Measurements from ENCODE around the gene INAFM1. TPM values are rescaled to one million over a fixed set of nuclear protein-coding genes. Genes with fewer than 3 reads are reported as not detected.

Gene INAFM1
- total and polyA plus RNA-seq, 2 donors from 2014 or later: 17.0 to 28.4 TPM

DNA sequence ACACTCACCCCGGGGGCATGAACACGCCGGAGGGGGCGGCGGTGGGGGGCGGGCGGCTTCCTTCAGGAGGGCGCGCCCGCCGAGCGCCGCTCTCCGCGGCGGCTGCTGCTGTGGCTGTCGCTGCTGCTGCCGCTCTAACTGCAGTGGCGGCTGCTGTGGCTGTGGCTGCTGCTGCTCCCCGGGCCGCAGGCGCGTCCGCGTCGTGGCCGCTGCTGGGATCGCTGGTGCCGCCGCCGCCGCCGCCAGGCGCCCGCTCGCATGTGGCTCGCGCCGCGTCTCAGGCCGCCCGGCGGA is 43.8 kb upstream of the INAFM1 start, which contains the start of gene BBC3:
BBC3 (minus strand) TSS at position 279 of the 294 bp plus-strand sequence. CDS start 2,768 bp downstream, outside the sequence.
- Histone ChIP-seq H3K9ac (ENCODE audit: low read length in 3 of 3) (peak within 1 kb of the TSS; percentile 15 to 81 (median 67)), H3K27ac (ENCODE audit: low read depth in 2 of 2, low read length in 2 of 2) (peak within 1 kb of the TSS; percentile 67 to 99), H3K4me3 (ENCODE audit: low read length in 3 of 3) (peak within 1 kb of the TSS; percentile 53 to 82 (median 73)), H3K9me3 (ENCODE audit: control insufficient read depth in 2 of 3, insufficient read depth in 1 of 3, low read length in 3 of 3) (no peaks in the 10 kb centered on the region), H3K27me3 (ENCODE audit: control insufficient read depth, insufficient read depth, low read length) (peaks cover 10% of the 10 kb centered on the region), H3K36me3 (ENCODE audit: control insufficient read depth in 2 of 3, insufficient read depth in 3 of 3, low read length in 3 of 3) (no peaks in the 10 kb centered on the region), H3K4me1 (ENCODE audit: control insufficient read depth in 2 of 3, insufficient read depth in 2 of 3, low read depth in 1 of 3, low read length in 3 of 3) (peaks cover 2 to 37% (median 14%) of the 10 kb centered on the region in 3 donors)
- TF ChIP-seq, protein P1, sequence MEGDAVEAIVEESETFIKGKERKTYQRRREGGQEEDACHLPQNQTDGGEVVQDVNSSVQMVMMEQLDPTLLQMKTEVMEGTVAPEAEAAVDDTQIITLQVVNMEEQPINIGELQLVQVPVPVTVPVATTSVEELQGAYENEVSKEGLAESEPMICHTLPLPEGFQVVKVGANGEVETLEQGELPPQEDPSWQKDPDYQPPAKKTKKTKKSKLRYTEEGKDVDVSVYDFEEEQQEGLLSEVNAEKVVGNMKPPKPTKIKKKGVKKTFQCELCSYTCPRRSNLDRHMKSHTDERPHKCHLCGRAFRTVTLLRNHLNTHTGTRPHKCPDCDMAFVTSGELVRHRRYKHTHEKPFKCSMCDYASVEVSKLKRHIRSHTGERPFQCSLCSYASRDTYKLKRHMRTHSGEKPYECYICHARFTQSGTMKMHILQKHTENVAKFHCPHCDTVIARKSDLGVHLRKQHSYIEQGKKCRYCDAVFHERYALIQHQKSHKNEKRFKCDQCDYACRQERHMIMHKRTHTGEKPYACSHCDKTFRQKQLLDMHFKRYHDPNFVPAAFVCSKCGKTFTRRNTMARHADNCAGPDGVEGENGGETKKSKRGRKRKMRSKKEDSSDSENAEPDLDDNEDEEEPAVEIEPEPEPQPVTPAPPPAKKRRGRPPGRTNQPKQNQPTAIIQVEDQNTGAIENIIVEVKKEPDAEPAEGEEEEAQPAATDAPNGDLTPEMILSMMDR (IDR thresholded peaks at IDR 0.05; ENCODE audit: borderline replicate concordance, extremely low read depth, insufficient read depth): peak; percentile 1
- intact Hi-C loops (cut with DNase I): loop anchor here (10.0 kb wide), 1 partner anchor 76 kb away; no protein-coding TSS in a partner anchor
- no peak for FAIRE-seq
- DNase-seq: no peak

DNA sequence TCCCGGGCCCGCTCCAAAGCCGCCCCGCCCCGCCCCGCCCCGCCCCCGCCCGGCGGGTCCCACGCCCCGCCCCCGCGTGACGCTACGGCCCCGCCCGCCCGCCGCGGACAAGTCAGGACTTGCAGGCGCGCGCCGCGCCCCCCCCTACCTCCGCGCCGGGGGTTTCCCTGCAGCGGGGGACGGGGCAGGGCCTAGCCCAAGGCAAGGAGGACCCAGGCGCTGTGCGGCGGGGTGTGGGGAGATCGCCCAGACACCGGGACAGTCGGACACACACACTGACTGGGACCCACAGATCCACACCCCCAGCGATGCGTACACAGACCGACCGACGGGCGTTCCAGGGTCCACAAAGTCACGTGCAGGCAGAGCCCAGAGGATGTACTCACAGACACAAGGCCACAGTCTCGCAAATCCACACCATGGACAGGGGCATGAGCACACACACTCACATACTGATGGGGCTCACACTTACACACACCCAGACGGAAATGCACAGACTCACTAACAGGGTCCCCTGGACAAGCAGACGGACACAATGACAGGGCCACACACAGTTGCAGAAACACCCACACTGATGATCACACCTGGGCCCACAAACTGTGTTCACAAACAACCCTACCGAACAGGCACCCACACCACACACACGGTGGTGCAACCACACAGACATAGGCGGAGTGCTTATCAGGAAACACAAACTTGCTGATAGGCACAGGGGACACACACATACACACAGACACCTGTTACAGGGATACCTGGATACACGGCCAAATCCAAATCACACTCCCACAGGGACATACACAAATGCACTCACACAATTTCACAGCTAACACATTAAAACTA is 43.2 kb upstream of the INAFM1 start:
- peak overlapping the region; percentile 43 to 82 (median 73) for H3K4me3 ChIP-seq (ENCODE audit: low read length in 3 of 3)
- no peaks in the 10 kb centered on the region for H3K9me3 ChIP-seq (ENCODE audit: control insufficient read depth in 2 of 3, insufficient read depth in 1 of 3, low read length in 3 of 3)

DNA sequence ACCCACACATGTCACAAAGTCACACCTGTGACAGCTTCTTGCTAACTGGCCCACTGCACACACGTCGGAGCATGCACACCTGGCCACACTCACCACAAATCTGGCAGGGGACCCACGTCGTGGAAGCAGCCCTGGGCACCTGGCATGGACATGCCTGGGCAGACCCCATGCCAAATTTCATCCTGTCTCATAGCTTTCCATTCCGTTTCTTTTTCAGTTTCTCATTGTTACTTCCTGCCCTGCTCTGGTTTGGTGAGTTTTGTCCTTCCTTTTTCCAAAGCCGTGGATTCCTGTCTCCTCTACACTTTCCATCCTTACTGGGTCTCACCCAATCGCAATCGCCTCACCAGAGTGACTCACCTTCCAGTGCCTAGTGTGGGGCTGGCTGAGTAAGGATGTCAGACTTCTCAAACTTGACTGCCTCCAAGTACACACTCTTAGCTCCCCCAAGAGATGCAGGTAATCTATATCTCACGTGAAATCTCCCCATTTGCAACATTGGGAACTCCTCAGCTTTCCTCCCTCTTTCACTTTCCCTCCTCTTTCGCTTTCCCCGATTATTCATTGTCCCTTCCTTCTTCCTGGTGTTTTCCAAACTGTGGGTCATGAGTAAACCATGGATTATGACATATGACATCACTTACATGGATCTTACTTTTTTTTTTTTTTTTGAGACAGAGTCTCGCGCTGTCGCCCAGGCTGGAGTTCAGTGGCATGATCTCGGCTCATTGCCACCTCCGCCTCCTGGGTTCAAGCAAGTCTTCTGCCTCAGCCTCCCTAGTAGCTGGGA is 42.1 kb upstream of the INAFM1 start:
- no peak for FAIRE-seq
- H3K9me3 ChIP-seq (ENCODE audit: control insufficient read depth in 2 of 3, insufficient read depth in 1 of 3, low read length in 3 of 3): no peaks in the 10 kb centered on the region
- no peaks in the 10 kb centered on the region for H3K36me3 ChIP-seq (ENCODE audit: control insufficient read depth in 2 of 3, insufficient read depth in 3 of 3, low read length in 3 of 3)
- intact Hi-C loops (cut with DNase I): loop anchor here (10.0 kb wide), 1 partner anchor 78 kb away; no protein-coding TSS in a partner anchor
- H3K27me3 ChIP-seq (ENCODE audit: control insufficient read depth, insufficient read depth, low read length): peaks cover 10% of the 10 kb centered on the region
- peaks cover 1 to 29% (median 2%) of the 10 kb centered on the region in 3 donors for H3K4me1 ChIP-seq (ENCODE audit: control insufficient read depth in 2 of 3, insufficient read depth in 2 of 3, low read depth in 1 of 3, low read length in 3 of 3)
- DNase-seq: no peak
- H3K27ac ChIP-seq (ENCODE audit: low read depth in 2 of 2, low read length in 2 of 2): peak overlapping the region in 1 of 2 donors; percentile 84
- TF ChIP-seq, protein P1 (IDR thresholded peaks at IDR 0.05; ENCODE audit: borderline replicate concordance, extremely low read depth, insufficient read depth): no peak
- H3K4me3 ChIP-seq (ENCODE audit: low read length in 3 of 3): no peak overlapping the region
- peak overlapping the region in 1 of 3 donors; percentile 60 for H3K9ac ChIP-seq (ENCODE audit: low read length in 3 of 3)

More for the DNA sequence above, 43.2 kb upstream of the INAFM1 start:
- Histone ChIP-seq H3K4me1 (ENCODE audit: control insufficient read depth in 2 of 3, insufficient read depth in 2 of 3, low read depth in 1 of 3, low read length in 3 of 3) (peaks cover 2 to 37% (median 13%) of the 10 kb centered on the region in 3 donors), H3K27me3 (ENCODE audit: control insufficient read depth, insufficient read depth, low read length) (peaks cover 10% of the 10 kb centered on the region), H3K9ac (ENCODE audit: low read length in 3 of 3) (peak overlapping the region; percentile 12 to 81 (median 53)), H3K36me3 (ENCODE audit: control insufficient read depth in 2 of 3, insufficient read depth in 3 of 3, low read length in 3 of 3) (no peaks in the 10 kb centered on the region), H3K27ac (ENCODE audit: low read depth in 2 of 2, low read length in 2 of 2) (peak overlapping the region; percentile 29 to 86)
- TF ChIP-seq, protein P1 (IDR thresholded peaks at IDR 0.05; ENCODE audit: borderline replicate concordance, extremely low read depth, insufficient read depth): no peak
- DNase-seq (peak; percentile 70 to 97 (median 91)), FAIRE-seq (no peak)
- intact Hi-C loops (cut with DNase I): loop anchor here (10.0 kb wide), 1 partner anchor 77 kb away; no protein-coding TSS in a partner anchor

Data from kidney (tissue), 14 donors.